GM18951 (cell line): ENCODE results near the gene ARHGEF17.

Experiments
- POLR2A ChIP-seq: IDR thresholded peaks from 4 replicates; pipeline ENCODE4 v1.6.1; 2011; ENCODE audit warnings: mild to moderate bottlenecking; ENCODE audit not compliant: insufficient read length, insufficient read depth; ENCODE audit errors: extremely low read depth
- in situ Hi-C: fragments of 300-500 bp; cut with MboI; formaldehyde crosslinking; loops from one replicate; pipeline ENCODE4 v1.12.0; 2022; ENCODE audit warnings: low sequenced_read_pairs, mixed read lengths, inconsistent platforms; ENCODE audit not compliant: unreplicated experiment

ARHGEF17 gene

GRCh38 chr11:73375830-73376159, 67.7 kb downstream of the ARHGEF17 start:
- in situ Hi-C loops = no loop called here
- TF ChIP-seq POLR2A = no peak

- TF ChIP-seq POLR2A = peak; percentile 99
These were observed 68.2 kb downstream of the ARHGEF17 start, which contains the start of gene RELT for GRCh38 chr11:73376160-73376802. TSS of gene RELT (plus strand) at chr11:73376399. CDS start at chr11:73389137, 12,738 bp downstream.

GRCh38 chr11:73376803-73377629, 68.9 kb downstream of the ARHGEF17 start:
- peak; percentile 67 for TF ChIP-seq POLR2A
- in situ Hi-C loops = no loop called here

More at GRCh38 chr11:73376160-73376802, 68.2 kb downstream of the ARHGEF17 start, which contains the start of gene RELT:
- in situ Hi-C loops = no loop called here

- in situ Hi-C loops = no loop called here
- no peak for TF ChIP-seq POLR2A
These were observed 71.3 kb downstream of the ARHGEF17 start for GRCh38 chr11:73379189-73379880.

GRCh38 chr11:73380331-73380730, 72.3 kb downstream of the ARHGEF17 start:
- no peak for TF ChIP-seq POLR2A
- in situ Hi-C loops = no loop called here

GRCh38 chr11:73380897-73381410, 72.9 kb downstream of the ARHGEF17 start:
- TF ChIP-seq POLR2A = no peak
- in situ Hi-C loops = no loop called here

- no peak for TF ChIP-seq POLR2A
- in situ Hi-C loops = no loop called here
These were observed 73.5 kb downstream of the ARHGEF17 start for GRCh38 chr11:73381589-73381988.

- no peak for TF ChIP-seq POLR2A
- in situ Hi-C loops = no loop called here
These were observed 74.1 kb downstream of the ARHGEF17 start for GRCh38 chr11:73382183-73382582.

- in situ Hi-C loops = no loop called here
These were observed 74.7 kb downstream of the ARHGEF17 start for GRCh38 chr11:73382747-73383146.

GRCh38 chr11:73383249-73384124, 75.4 kb downstream of the ARHGEF17 start:
- in situ Hi-C loops = no loop called here

More at GRCh38 chr11:73382747-73383146, 74.7 kb downstream of the ARHGEF17 start:
- no peak for TF ChIP-seq POLR2A

GRCh38 chr11:73384125-73384441, 76.0 kb downstream of the ARHGEF17 start:
- in situ Hi-C loops = no loop called here
- no peak for TF ChIP-seq POLR2A

More at GRCh38 chr11:73383249-73384124, 75.4 kb downstream of the ARHGEF17 start:
- no peak for TF ChIP-seq POLR2A

GRCh38 chr11:73384531-73384871, 76.4 kb downstream of the ARHGEF17 start:
- in situ Hi-C loops = no loop called here

GRCh38 chr11:73384872-73385689, 77.0 kb downstream of the ARHGEF17 start:
- in situ Hi-C loops = no loop called here

More at GRCh38 chr11:73384531-73384871, 76.4 kb downstream of the ARHGEF17 start:
- TF ChIP-seq POLR2A = no peak

More at GRCh38 chr11:73384872-73385689, 77.0 kb downstream of the ARHGEF17 start:
- TF ChIP-seq POLR2A = peak; percentile 40
